Embryonic facial prominence (tissue), 1 donor: ENCODE results near the gene PRR27.
"Not testable (repeated sequence)": the region's sequence is repeated elsewhere in the genome, so short reads cannot be mapped to it uniquely, and the experiment has no call there.

Source experiments
- DNase-seq: peaks from one replicate; pipeline ENCODE4 v3.0.0-alpha.2; 2016; ENCODE audit errors: extremely low spot score

The PRR27 gene

DNA sequence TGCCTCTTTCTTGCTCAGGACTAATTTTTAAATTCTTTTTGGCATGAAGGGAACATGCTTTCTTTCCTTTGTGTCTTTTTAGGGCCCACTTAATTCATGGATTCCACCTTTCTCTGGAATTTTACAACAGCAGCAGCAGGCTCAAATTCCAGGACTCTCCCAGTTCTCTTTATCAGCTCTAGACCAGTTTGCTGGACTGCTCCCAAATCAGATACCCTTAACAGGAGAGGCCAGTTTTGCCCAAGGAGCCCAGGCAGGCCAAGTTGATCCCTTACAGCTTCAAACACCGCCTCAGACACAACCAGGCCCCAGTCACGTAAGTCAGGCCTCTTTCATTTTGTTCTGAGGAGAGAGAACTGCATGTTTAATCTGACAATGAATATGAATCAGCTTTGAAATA, 43.8 kb downstream of the PRR27 start:
- no peak for DNase-seq

DNA sequence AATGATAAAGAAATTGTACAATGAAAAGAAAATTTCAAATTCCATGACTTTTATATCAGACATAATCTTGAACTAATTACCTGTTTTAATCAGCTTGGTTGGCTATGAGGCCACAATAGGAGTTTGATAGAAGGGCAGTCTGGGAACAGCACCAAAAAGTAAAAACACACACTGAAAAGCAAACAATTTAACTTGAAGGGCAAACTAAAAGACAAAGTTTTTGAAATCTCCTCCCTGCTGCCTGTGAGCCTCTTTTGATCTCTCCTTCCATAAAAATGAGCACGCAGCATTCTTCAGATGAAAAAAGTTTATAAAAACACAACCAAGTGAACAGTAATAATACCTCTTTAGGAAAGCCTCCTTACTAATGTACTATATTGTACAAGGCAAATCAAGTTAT, 49.6 kb downstream of the PRR27 start:
- DNase-seq, result no peak

DNA sequence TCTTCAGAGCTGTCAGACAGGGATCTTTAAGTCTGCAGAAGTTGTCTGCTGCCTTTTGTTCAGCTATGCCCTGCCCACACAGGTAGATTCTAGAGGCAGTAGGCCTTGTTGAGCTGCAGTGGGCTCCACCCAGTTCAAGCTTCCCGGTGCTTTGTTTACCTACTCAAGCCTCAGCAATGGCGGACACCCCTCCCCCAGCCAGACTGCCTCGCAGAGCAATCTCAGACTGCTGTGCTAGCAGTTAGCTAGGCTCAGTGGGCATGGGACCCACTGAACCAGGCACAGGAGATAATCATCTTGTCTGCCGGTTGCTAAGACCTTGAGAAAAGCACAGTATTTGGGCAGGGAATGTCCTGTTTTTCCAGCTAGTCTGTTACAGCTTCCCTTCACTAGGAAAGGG, 58.7 kb downstream of the PRR27 start:
- DNase-seq, result not testable (repeated sequence)
